H1 (cell line): ENCODE measurements around the gene NIN.

Source experiments
- BRCA1 ChIP-seq: IDR thresholded peaks from 2 replicates; pipeline ENCODE4 v1.6.1; 2012; ENCODE audit warnings: low read depth, low read length, improper control_type of control experiment
- CEBPB ChIP-seq: IDR thresholded peaks from 2 replicates; pipeline ENCODE4 v1.6.1; 2012; ENCODE audit warnings: low read depth, low read length
- CTCF ChIP-seq, 3 experiments: IDR thresholded peaks; 1 replicate in 2 of 3; 2 replicates in 1 of 3; pipeline versions ENCODE4 v1.5.1 to v1.6.1; 2011; ENCODE audit warnings: low read length in 3 of 3, mild to moderate bottlenecking in 3 of 3, inconsistent platforms in 2 of 3, low read depth in 1 of 3, moderate library complexity in 1 of 3; ENCODE audit not compliant: insufficient read depth in 1 of 3; ENCODE audit errors: control extremely low read depth in 1 of 3
- EZH2 ChIP-seq: fragments of 200-600 bp; sonication (generic); IDR thresholded peaks from 2 replicates; pipeline ENCODE4 v1.7.1; 2012; ENCODE audit warnings: low read depth, mild to moderate bottlenecking, moderate library complexity, low read length, inconsistent platforms; ENCODE audit not compliant: severe bottlenecking
- JUN ChIP-seq: IDR thresholded peaks from 2 replicates; pipeline ENCODE4 v1.6.1; 2011; ENCODE audit warnings: low read depth, mild to moderate bottlenecking, improper control_type of control experiment, low read length
- MAX ChIP-seq: IDR thresholded peaks from 2 replicates; pipeline ENCODE4 v1.6.1; 2012; ENCODE audit warnings: inconsistent platforms
- NRF1 ChIP-seq: IDR thresholded peaks from 2 replicates; pipeline ENCODE4 v1.6.1; 2011; ENCODE audit warnings: mild to moderate bottlenecking, low read depth, low read length, improper control_type of control experiment
- POLR2A ChIP-seq, 2 experiments: IDR thresholded peaks; 1 replicate in 1 of 2; 2 replicates in 1 of 2; pipeline ENCODE4 v1.6.1; 2011; ENCODE audit warnings: low read depth in 2 of 2, low read length in 2 of 2, mild to moderate bottlenecking in 2 of 2; ENCODE audit errors: control extremely low read depth in 1 of 2
- POLR2AphosphoS5 ChIP-seq: IDR thresholded peaks from 2 replicates; pipeline ENCODE4 v1.6.1; 2011; ENCODE audit warnings: low read depth, low read length
- RAD21 ChIP-seq, 2 experiments: IDR thresholded peaks in 1 of 2; conservative IDR thresholded peaks in 1 of 2; 2 replicates each; pipeline ENCODE4 v1.6.1; 2011; ENCODE audit warnings: low read depth in 2 of 2, low read length in 2 of 2, improper control_type of control experiment in 1 of 2, inconsistent platforms in 1 of 2, mild to moderate bottlenecking in 1 of 2, moderate library complexity in 1 of 2
- SRF ChIP-seq: IDR thresholded peaks from 2 replicates; pipeline ENCODE4 v1.6.1; 2011; ENCODE audit warnings: mild to moderate bottlenecking, low read depth, low read length, moderate library complexity
- TAF1 ChIP-seq: IDR thresholded peaks from 2 replicates; pipeline ENCODE4 v1.6.1; 2011; ENCODE audit warnings: mild to moderate bottlenecking, low read depth, low read length
- YY1 ChIP-seq: IDR thresholded peaks from 2 replicates; pipeline ENCODE4 v1.6.1; 2011; ENCODE audit warnings: low read depth, mild to moderate bottlenecking, low read length
- ZNF274 ChIP-seq: IDR thresholded peaks from 2 replicates; pipeline ENCODE4 v1.7.0; 2012; ENCODE audit warnings: low read length, borderline replicate concordance; ENCODE audit errors: extremely low read depth

DNA sequence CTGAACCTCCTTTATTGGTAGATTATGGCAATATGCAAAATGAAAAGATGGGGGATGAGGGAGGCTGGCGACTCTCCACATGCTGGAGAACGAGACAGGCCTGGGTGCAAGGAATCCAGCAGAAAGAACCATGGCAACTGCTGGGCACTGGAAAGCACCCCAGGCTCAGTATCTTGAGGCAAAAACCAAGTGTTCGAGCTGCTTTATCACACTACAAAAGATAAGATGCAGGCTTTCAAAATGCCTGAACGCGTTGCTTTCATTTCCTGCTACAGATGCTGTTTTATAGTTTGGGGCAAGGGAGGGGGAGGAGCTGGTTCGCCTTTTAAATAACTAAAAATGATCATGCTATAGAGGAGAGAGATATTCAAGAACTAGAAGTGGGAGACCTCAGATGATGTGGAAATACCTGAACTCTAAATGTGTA is 38.9 kb downstream of the NIN start:
- TF ChIP-seq RAD21 (IDR thresholded peaks at IDR 0.05 in 1 of 2, conservative IDR thresholded peaks at IDR 0.05 in 1 of 2; ENCODE audit: low read depth in 2 of 2, low read length in 2 of 2) (no peak), POLR2AphosphoS5 (no peak), ZNF274 (no peak), SRF (no peak), POLR2A (IDR thresholded peaks at IDR 0.05; ENCODE audit: control extremely low read depth in 1 of 2, low read depth in 2 of 2, low read length in 2 of 2) (no peak), CTCF (IDR thresholded peaks at IDR 0.05; ENCODE audit: control extremely low read depth in 1 of 3, insufficient read depth in 1 of 3, low read depth in 1 of 3, low read length in 3 of 3) (no peak), JUN (no peak), NRF1 (no peak), BRCA1 (no peak), TAF1 (no peak), EZH2 (no peak), MAX (no peak), YY1 (no peak), CEBPB (no peak)
